DND-41 (cell line): ENCODE measurements around the gene JARID2.

Experiments
- ATAC-seq: fragments of 200-7000 bp; cut with Tn5 transposase; 3 replicates; pipeline ENCODE4 v1.9.1; 2021; ENCODE audit warnings: low read depth; ENCODE audit not compliant: insufficient read depth
- DNase-seq: peaks from one replicate; pipeline ENCODE4 v3.0.0-alpha.2; 2020
- H2AFZ ChIP-seq: 2 replicates; pipeline ENCODE4 v1.6.0; 2012; ENCODE audit warnings: low read depth, low read length
- H3K27ac ChIP-seq: 2 replicates; pipeline ENCODE4 v1.5.1; 2012; ENCODE audit warnings: low read length, inconsistent platforms
- H3K27me3 ChIP-seq: fragments of 200-600 bp; sonication (generic); 2 replicates; pipeline ENCODE4 v1.6.0; 2012; ENCODE audit warnings: low read length, mild to moderate bottlenecking, inconsistent platforms; ENCODE audit not compliant: insufficient read depth, poor library complexity
- H3K36me3 ChIP-seq: 2 replicates; pipeline ENCODE4 v1.5.1; 2012; ENCODE audit warnings: low read length, inconsistent platforms; ENCODE audit not compliant: insufficient read depth
- H3K4me1 ChIP-seq: 2 replicates; pipeline ENCODE4 v1.5.1; 2012; ENCODE audit warnings: mild to moderate bottlenecking, low read length; ENCODE audit not compliant: insufficient read depth
- H3K4me2 ChIP-seq: 2 replicates; pipeline ENCODE4 v1.6.0; 2012; ENCODE audit warnings: mild to moderate bottlenecking, moderate library complexity, low read length, inconsistent platforms; ENCODE audit not compliant: insufficient read depth
- H3K4me3 ChIP-seq, 2 experiments: fragments of 200-600 bp in 1 of 2; shearing (Covaris generic) in 1 of 2; 2 replicates each; pipeline ENCODE4 v1.5.1; 2012 to 2016; ENCODE audit warnings: inconsistent platforms in 2 of 2, low read length in 2 of 2, mild to moderate bottlenecking in 2 of 2, low read depth in 1 of 2, moderate library complexity in 1 of 2
- H3K79me2 ChIP-seq: 2 replicates; pipeline ENCODE4 v1.6.0; 2012; ENCODE audit warnings: low read length, inconsistent platforms; ENCODE audit not compliant: insufficient read depth
- H3K9ac ChIP-seq: 2 replicates; pipeline ENCODE4 v1.6.0; 2012; ENCODE audit warnings: low read depth, mild to moderate bottlenecking, inconsistent platforms, low read length, moderate library complexity
- H3K9me3 ChIP-seq: 2 replicates; pipeline ENCODE4 v1.5.1; 2012; ENCODE audit warnings: low read length, moderate library complexity, mild to moderate bottlenecking, inconsistent platforms; ENCODE audit not compliant: insufficient read depth, severe bottlenecking
- H4K20me1 ChIP-seq: 2 replicates; pipeline ENCODE4 v1.6.0; 2012; ENCODE audit warnings: low read length; ENCODE audit not compliant: insufficient read depth
- EZH2 ChIP-seq: IDR thresholded peaks from 3 replicates; pipeline ENCODE4 v1.6.1; 2012; ENCODE audit warnings: borderline replicate concordance, low read depth, mild to moderate bottlenecking, moderate library complexity, low read length, inconsistent platforms; ENCODE audit not compliant: severe bottlenecking
- TF ChIP-seq, protein P1 (sequence below): IDR thresholded peaks from 2 replicates; pipeline ENCODE4 v1.5.1; 2012; ENCODE audit warnings: borderline replicate concordance, low read length, moderate library complexity, mild to moderate bottlenecking; ENCODE audit not compliant: poor library complexity, severe bottlenecking; ENCODE audit errors: extremely low read depth

Gene JARID2

DNA sequence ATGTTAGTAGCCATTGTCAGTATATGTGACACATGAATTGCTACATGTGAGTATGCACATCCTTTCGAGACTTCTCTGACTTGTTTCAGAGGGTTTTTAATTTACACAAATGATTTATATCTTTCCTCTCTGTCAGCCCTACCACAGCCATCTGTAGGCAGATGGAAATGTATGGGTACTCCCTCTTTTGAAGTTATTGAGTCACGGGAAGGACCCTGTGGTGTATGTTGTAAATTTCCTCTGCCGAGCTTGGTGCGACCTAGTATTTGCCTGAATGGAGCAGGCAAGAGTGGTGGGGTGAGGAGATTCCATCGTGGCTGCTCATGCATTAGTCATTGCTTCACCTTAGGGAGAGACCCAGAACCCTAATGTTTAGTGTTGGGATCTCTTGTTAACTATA is 171.9 kb downstream of the JARID2 start:
- no peaks in the 10 kb centered on the region for H4K20me1 ChIP-seq
- H3K9me3 ChIP-seq, result peaks cover 29% of the 10 kb centered on the region
- no peak for ATAC-seq
- H3K4me2 ChIP-seq, result no peak overlapping the region
- H3K9ac ChIP-seq, result no peak overlapping the region
- H3K27me3 ChIP-seq, result no peaks in the 10 kb centered on the region
- no peak for DNase-seq
- peaks cover 14% of the 10 kb centered on the region for H3K4me1 ChIP-seq
- H3K4me3 ChIP-seq, result no peak overlapping the region
- H2AFZ ChIP-seq, result no peak overlapping the region
- no peak overlapping the region for H3K27ac ChIP-seq
- no peak for TF ChIP-seq EZH2
- TF ChIP-seq, protein P1, sequence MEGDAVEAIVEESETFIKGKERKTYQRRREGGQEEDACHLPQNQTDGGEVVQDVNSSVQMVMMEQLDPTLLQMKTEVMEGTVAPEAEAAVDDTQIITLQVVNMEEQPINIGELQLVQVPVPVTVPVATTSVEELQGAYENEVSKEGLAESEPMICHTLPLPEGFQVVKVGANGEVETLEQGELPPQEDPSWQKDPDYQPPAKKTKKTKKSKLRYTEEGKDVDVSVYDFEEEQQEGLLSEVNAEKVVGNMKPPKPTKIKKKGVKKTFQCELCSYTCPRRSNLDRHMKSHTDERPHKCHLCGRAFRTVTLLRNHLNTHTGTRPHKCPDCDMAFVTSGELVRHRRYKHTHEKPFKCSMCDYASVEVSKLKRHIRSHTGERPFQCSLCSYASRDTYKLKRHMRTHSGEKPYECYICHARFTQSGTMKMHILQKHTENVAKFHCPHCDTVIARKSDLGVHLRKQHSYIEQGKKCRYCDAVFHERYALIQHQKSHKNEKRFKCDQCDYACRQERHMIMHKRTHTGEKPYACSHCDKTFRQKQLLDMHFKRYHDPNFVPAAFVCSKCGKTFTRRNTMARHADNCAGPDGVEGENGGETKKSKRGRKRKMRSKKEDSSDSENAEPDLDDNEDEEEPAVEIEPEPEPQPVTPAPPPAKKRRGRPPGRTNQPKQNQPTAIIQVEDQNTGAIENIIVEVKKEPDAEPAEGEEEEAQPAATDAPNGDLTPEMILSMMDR, result no peak
- H3K79me2 ChIP-seq, result peaks cover 9% of the 10 kb centered on the region
- peaks cover 23% of the 10 kb centered on the region for H3K36me3 ChIP-seq

DNA sequence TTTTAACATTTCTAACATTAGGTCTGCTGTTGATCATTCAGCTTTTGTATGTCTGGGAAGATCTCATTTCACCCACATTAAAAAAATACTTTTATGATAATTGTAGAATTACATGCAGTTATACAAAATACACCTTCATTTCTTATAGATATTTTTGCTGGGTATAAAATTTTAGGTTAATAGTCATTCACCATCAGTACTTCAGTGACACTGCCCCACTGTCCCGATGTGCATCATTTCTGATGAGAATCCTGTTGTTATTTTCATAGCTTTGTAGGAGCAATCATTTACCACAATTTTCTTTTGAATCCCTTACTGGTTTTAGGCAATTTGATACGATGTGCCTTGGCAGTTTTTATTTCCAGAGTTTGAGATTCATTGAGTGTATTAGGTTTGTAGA is 173.6 kb downstream of the JARID2 start:
- Histone ChIP-seq H3K79me2 (peaks cover 21% of the 10 kb centered on the region), H3K4me2 (no peak overlapping the region), H3K4me1 (peaks cover 17% of the 10 kb centered on the region), H3K4me3 (no peak overlapping the region), H3K9me3 (peaks cover 29% of the 10 kb centered on the region), H3K9ac (no peak overlapping the region), H2AFZ (no peak overlapping the region), H3K27me3 (no peaks in the 10 kb centered on the region), H3K27ac (no peak overlapping the region), H3K36me3 (peaks cover 12% of the 10 kb centered on the region; the same call in 1 of the 2 replicates), H4K20me1 (no peaks in the 10 kb centered on the region)
- TF ChIP-seq, protein P1, result no peak
- TF ChIP-seq EZH2, result no peak
- DNase-seq (no peak), ATAC-seq (no peak)

DNA sequence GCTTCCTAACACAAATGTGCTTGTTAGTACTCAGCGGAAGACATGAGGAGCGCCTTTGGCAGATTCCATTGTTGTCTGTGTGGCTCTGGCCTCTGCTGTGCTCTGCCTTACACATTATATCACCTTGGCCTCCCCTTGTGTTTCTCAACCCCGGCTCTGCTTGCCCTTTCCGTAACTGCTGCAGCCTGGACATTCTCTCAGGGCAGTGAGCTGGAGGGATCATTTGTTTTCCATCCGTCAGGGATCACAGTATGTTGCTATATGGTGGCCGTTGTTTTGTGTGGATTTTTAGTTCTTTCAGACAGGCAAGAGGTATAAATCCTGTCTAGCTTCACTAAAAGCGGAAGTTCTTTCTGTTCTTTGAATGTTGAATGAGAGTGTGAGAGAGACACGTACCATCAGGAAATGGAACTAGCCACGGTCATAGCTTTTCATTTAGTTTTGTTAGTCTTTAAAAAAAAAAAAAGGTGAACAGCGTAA is 175.1 kb downstream of the JARID2 start:
- Histone ChIP-seq H3K79me2 (peaks cover 27% of the 10 kb centered on the region), H3K4me3 (no peak overlapping the region), H3K9me3 (peaks cover 29% of the 10 kb centered on the region), H3K27me3 (no peaks in the 10 kb centered on the region), H3K27ac (no peak overlapping the region), H3K9ac (no peak overlapping the region), H3K4me2 (no peak overlapping the region), H4K20me1 (no peaks in the 10 kb centered on the region), H2AFZ (no peak overlapping the region), H3K4me1 (peaks cover 17% of the 10 kb centered on the region), H3K36me3 (peaks cover 12% of the 10 kb centered on the region; the same call in 1 of the 2 replicates)
- ATAC-seq, result no peak
- DNase-seq, result no peak
- TF ChIP-seq, protein P1, result no peak
- no peak for TF ChIP-seq EZH2
